ENCODE results near the gene CDC123. TPM values are rescaled to one million over a fixed set of nuclear protein-coding genes. Genes with fewer than 3 reads are reported as not detected.

CDC123 gene
- total and polyA plus RNA-seq, 2 of the 4 experiments (the other 2 are of a cell fraction), result 100 to 203 TPM

DNA sequence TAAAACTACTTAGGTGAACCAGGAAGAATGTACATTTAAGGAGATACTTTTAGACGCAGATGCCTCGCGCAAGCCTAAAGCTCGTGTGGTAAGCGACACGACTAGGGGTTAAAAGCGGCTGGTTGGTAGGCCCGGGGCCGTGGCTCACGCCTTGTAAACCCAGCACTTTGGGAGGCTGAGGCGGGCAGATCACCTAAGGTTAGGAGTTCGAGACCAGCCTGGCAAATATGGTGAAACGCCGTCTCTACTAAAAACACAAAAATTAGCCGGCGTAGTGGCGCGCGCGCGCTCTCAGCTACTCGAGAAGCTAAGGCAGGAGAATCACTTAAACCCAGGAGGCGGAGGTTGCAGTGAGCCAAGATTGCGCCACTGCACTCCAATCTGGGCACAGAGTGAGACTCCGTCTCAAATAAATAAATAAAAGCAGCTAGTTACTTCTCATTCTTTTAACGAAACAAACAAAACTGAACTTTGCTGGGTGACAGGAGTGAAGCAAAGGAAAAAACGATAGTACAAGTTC is 1.2 kb upstream of the CDC123 start:
- dilution Hi-C loops (cut with HindIII; ENCODE audit: low sequenced_read_pairs, unreplicated experiment) (no loop called here), intact Hi-C loops (cut with micrococcal nuclease) (loop anchor here (5.0 kb wide), 2 partner anchors 517 to 882 kb away; no protein-coding TSS in a partner anchor), in situ Hi-C loops (cut with MboI; ENCODE audit: low sequenced_read_pairs) (no loop called here)
- H2BK5ac ChIP-seq (ENCODE audit: low read depth, low read length, poor library complexity, severe bottlenecking), result peak overlapping the region; percentile 81
- no peaks in the 10 kb centered on the region for H3K9me3 ChIP-seq (ENCODE audit: control insufficient read depth, insufficient read depth, low read length)
- H3K27me3 ChIP-seq (ENCODE audit: control insufficient read depth, insufficient read depth, low read length), result no peaks in the 10 kb centered on the region
- no peak overlapping the region for H2AK5ac ChIP-seq (ENCODE audit: low read depth, low read length)
- H4K91ac ChIP-seq (ENCODE audit: insufficient read depth, low read depth, low read length), result no peak overlapping the region
- peaks cover 6% of the 10 kb centered on the region; the same call in 1 of the 2 replicates for H3K36me3 ChIP-seq (ENCODE audit: control insufficient read depth, insufficient read depth, low read length)
- peak overlapping the region; percentile 91 for H3K27ac ChIP-seq (ENCODE audit: insufficient read depth, low read length)
- peak overlapping the region; percentile 64 for H4K5ac ChIP-seq (ENCODE audit: low read depth, low read length)
- H4K8ac ChIP-seq (ENCODE audit: low read depth in 2 of 2, low read length in 2 of 2), result peak overlapping the region; percentile 93 to 97
- H3K18ac ChIP-seq (ENCODE audit: low read depth, low read length), result peak overlapping the region; percentile 50
- H3K4me1 ChIP-seq (ENCODE audit: control insufficient read depth, insufficient read depth, low read length), result peaks cover 7% of the 10 kb centered on the region; the same call in 1 of the 2 replicates
- peak overlapping the region; percentile 97 for H3K4ac ChIP-seq (ENCODE audit: low read depth, low read length)
- no peak overlapping the region for H2BK20ac ChIP-seq (ENCODE audit: low read depth, low read length)
- CTCF ChIA-PET, result no interaction called here
- ATAC-seq (ENCODE audit: low read depth), result peak; percentile 39
- WGBS, 2 experiments (ENCODE audit: extremely low coverage in 2 of 2, insufficient read length in 1 of 2), result no CpG with 5 or more reads among the region's 27 CpGs
- H2AFZ ChIP-seq (replicated peaks; ENCODE audit: low read length, poor library complexity), result peak overlapping the region; percentile 45
- H2BK15ac ChIP-seq (ENCODE audit: low read depth, low read length), result no peak overlapping the region
- H3K9me1 ChIP-seq (ENCODE audit: insufficient read depth, low read length), result peaks cover 5% of the 10 kb centered on the region; the same call in 1 of the 2 replicates
- no TSS peak for BruUV-seq (replicated peaks)
- peak overlapping the region; percentile 98 for H3K23ac ChIP-seq (ENCODE audit: low read depth, low read length)
- POLR2A ChIA-PET (ENCODE audit: unreplicated experiment), result interaction anchor here (1.0 kb wide), 1 partner anchor 15 kb away, joined by 3 read pairs; no protein-coding TSS in a partner anchor
- H2AK9ac ChIP-seq (replicated peaks; ENCODE audit: low read depth, low read length, poor library complexity), result no peak overlapping the region
- DNase-seq, result peak; percentile 31
- peaks cover 15 to 67% of the 10 kb centered on the region in 2 experiments for H3K79me1 ChIP-seq (ENCODE audit: low read depth in 1 of 2, low read length in 2 of 2)
- H3K4me3 ChIP-seq (ENCODE audit: insufficient read depth, low read depth, low read length), result peak overlapping the region; percentile 86
- no peak overlapping the region for H2BK120ac ChIP-seq (ENCODE audit: low read depth, low read length)
- H4K20me1 ChIP-seq (ENCODE audit: insufficient read depth, low read length), result peaks cover 15% of the 10 kb centered on the region; the same call in 1 of the 2 replicates
- peak overlapping the region; percentile 97 for H3K14ac ChIP-seq (replicated peaks; ENCODE audit: low read depth, low read length)
- H3K56ac ChIP-seq (ENCODE audit: extremely low read depth, insufficient read depth, low read length), result peak overlapping the region; percentile 90; the same call in 1 of the 2 replicates
- peak overlapping the region; percentile 84 for H3K9ac ChIP-seq (ENCODE audit: low read depth, low read length)
- peak overlapping the region; percentile 90 for H3K4me2 ChIP-seq (ENCODE audit: low read depth, low read length)
- peak; percentile 9; the same call in 1 of the 2 replicates for TF ChIP-seq MXI1 (IDR thresholded peaks at IDR 0.05; ENCODE audit: borderline replicate concordance, low read depth, low read length)
- peak; percentile 84 for TF ChIP-seq CEBPB (IDR thresholded peaks at IDR 0.05; ENCODE audit: low read depth, low read length)
- no peak for TF ChIP-seq POLR2A (IDR thresholded peaks at IDR 0.05; ENCODE audit: low read depth, low read length)

Measured in IMR-90 (cell line).